Ammon's horn (tissue), 1 donor: ENCODE data around the gene MRPS14.

Source experiments
- DNase-seq: peaks from one replicate; pipeline ENCODE4 v3.0.0-alpha.2; 2016; ENCODE audit warnings: low spot score

MRPS14 gene

DNA sequence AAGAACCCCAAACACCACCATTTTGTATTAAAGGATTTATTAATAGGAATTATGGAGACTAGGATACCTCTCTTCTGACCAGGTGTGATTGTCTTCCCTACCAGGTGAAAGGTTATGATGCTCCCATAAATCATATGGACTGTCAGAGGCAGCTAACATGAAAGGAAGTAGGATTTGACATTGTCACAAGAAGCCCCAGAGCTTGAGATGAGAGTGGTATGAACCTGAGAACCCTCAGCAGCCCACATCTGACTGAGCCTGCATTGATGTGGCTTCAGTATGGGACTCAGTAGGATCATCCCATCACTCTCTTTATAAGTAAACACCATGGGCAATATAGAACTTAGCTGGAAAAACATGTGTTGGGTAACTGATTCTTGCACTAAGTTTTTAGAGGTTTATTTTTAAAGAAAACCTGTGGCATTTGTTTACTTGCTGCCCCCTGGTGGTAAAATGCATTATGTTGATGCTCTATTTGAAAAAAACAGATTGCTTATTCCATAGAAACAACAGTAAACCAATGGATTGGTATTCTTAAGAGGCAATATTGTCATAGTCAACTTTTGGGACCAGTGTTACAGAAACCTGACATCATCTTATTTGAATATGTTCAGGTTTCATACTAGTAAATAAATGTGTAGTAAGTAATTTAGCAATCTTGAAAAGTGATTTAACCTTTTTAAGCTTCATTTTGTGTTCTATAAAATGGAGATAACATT is 40.1 kb downstream of the MRPS14 start:
- no peak for DNase-seq

DNA sequence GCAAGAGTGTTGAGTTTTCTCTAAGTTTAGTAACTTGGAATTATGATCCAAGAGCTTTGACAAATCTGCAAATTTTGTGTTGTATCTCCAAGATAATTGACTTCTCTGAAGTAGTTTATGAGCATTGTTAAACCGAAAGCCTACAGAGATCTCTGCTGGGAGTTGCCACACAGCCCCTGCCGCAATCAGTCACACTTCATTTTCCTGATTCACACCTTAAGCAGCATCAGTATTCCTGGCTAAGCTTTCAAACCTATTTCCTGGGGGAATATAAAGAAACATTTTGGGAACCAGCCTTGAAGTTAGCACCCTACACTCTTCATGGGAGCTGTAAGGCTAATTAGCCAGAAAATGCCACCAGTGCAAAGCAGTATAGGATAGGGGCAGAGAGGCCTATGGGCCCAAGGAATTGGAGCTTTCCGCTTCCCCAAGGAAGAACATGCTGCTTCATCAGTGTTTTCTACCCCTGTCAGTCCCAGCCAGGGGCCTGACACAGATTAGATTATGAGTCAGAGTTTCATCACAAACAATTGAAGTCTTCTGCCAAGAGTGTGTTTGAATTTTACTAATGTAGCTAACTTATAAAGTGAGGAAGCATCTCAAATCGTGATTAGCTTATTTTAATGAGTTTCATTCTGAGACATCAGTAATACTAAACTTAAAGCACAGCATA is 46.7 kb downstream of the MRPS14 start:
- DNase-seq = no peak

DNA sequence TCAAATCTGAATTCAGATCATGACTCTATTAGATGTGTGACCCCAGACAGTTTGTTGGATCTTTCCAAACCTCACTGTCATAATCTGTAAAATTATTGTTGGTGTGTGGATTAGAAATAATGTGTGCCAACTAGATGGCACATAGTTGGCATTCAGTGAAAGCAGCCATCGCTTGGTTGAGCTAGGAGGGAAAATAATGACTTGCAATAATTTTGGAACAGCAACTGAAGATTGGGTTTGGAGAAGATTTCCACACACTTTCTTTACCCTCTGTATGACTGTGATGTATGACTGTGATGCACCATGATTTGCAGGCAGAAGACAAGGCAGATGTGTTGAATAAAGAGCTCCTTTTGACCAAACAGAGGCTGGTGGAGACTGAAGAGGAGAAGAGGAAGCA is 47.5 kb downstream of the MRPS14 start:
- DNase-seq = no peak

DNA sequence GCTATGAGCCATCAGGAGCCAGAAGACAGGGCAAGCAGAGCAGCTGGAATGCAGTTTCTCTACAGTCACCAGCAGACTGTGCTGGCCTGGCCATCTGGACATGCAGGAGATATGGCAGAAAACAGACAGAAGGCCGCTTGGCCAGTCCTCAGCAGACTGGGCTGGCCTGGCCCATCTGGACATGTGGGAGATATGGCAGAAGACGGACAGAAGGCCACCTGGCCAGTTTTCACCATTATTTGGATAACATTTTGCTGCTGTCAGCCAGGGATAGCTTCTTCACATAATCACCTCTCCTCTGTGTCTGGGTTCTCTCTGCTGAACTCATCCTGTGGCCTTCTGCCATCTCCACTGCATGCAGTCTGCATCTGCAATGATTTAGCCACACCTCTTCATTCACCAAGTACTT is 48.5 kb downstream of the MRPS14 start:
- no peak for DNase-seq

DNA sequence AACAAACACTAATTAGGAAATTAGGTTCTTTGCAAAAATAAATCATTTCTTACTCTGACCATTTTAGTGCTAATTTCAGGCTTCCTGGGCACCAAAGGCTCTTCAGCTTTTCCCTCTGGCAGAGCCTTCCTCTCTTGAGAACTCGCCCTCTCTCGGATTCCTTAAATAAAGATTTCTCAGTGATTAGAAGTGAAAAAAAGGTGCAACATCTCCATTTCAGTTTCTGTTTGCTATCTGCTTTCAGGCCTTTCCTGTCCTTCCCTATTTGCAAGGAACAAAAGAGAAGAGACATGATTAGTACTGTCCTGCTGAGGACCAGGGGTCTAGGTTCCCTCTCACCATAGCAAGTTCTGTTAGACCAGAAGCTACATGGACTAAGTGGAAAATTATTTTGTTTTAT is 51.3 kb downstream of the MRPS14 start:
- DNase-seq = no peak

DNA sequence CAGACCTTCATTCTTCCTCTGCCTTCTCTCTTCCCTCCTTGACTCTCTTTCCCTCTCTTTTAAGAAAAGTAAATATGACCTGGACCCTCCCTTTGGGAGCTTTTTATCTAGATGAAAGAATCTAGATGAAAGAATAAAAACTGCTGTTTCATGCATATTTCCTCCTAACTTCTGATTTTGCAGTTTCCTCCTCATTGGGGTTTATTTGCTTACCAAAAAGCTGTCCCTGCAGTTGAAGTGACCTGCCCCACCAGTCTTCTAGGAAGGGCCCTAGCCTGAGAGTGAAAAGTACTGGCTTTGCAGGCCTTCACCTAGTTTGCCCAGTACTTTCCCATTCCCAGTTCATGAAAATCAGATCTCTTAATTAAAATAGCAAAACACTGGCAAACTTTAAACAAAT is 51.8 kb downstream of the MRPS14 start:
- no peak for DNase-seq

DNA sequence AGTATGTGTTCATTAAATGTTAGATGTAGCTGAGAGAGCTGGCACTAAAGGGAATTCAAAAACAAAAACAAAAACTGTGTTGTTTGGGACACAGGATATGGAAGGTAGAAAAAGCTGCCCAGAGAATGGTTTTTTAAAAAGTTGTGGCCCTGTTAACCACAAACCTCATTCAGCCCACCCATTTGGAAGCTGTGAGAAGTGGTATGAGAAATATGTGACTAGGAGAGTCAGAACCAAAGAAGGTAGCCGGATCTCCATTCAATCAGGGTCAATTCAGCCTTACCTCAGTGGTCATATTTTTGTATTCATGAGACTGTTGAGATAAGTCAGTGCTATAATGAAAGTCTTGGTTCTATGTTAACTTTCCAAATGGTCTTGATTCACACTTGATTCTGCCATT is 53.2 kb downstream of the MRPS14 start:
- no peak for DNase-seq

DNA sequence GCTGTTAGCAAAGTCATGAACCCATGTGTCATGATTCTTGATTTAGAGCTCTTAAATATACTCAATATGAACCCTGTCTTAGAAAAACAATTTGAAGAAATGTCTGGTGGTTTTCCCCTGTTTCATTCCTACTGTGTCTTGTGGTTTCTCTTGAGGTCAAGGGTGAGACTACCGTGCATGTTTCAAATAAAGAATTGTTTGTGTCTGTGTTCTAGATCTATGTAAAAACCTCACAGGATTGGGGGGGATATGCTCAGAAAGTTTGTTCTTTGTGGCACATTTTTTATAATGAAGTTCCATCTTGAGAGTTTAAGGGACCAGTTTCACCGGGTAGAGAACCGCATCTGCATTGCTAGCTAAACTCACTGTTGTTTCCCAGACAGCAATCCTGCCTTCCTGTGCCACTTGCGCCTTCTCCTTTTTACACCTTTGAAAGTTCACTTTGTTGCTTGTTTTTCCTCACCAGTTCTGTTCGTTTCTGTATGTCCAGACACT is 54.4 kb downstream of the MRPS14 start:
- DNase-seq = no peak

DNA sequence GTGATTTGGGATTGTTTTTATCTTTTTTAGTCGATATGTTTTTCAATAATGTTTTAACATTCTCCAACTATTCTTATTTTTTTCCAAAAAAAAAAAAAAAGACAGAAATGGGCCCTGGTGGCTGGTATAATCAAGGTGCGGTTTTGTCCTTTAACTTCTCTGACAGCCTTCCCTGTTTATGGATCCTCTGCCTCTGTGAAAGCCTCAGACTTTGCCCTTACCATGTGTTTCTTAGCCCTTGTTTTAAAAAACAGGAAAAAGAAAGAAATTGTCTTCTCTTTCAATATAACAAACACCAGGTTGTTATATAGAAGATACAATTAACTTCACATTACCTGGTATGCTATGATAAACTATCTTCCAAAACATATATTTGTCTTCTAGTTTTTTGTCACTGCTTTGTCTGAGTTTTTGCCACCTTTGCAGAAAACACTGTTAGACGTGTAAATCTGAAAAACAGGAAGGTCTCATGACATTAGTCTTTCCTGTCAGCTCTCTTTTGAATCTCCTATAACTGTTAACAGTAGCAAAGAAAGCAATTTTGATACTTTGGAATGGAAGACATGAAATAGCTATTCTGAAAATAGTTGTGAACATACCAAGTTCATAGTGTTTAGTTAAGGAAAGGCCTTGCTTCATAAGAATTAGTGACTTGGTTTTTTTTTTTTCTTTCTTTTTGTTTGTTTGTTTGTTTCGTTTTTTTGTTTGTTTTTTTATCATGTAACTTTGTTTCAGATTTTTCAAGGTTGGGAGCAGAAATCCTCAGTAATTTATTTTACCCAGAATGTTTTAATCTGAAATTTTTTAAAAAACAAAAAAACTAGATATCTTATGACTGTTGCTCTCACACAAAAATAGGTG is 55.1 kb downstream of the MRPS14 start:
- DNase-seq = no peak

DNA sequence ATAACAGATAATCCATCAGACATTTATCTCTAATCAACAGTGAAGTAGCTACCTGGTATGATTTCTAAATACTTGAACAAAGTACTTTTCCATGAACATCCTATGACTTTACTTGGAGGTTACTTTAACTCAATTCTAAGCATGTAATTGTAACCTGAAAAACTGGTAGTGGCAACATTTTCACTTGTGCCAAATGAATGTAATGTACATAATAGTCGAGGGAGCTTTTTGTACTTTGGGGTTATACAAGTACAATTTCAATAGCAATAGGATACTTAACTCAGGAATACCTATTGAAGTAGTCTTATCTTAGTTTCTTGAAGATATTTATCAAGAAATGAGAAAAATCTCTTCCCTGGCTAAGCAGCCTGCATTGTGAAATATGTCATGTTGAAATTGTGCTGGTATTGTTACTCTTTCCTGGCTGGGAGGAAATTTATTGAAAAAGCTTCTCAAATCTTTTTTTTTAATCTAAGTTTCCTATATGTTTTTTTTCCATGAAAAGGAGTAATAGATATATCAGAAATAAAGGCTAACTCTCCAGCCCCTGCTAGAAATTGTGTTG is 57.1 kb downstream of the MRPS14 start:
- DNase-seq = no peak

DNA sequence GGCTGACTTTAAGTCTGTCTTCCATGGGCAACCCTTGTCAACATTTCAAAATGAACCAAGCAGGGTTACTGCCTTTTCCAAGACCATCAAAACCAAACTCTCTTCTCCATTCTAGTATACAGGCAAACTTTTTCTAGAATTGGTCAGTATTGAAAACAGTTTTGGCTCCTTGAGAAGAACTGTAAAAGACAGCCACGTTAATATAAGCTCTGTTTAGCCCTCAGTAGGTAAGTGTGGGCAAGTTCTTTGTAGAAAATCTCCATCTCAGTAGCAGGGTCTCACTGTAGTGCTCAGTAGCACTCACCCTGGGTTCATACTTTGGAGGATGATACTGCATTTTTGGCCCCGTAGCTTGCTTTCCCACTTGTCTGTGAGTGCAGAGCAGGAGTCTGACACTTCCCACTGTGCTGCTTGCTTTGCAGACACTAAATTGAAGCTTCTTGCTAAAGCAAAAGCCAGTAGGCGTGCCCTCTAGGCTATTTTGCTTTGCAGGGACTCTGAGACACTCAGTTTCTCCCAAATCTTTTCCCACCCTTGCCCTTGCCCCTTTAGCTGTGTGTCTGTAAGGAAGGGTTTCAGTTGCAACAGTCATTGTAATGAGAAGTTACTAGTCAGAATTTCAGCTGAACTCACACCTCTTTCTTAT is 57.7 kb downstream of the MRPS14 start:
- DNase-seq = peak; percentile 63

DNA sequence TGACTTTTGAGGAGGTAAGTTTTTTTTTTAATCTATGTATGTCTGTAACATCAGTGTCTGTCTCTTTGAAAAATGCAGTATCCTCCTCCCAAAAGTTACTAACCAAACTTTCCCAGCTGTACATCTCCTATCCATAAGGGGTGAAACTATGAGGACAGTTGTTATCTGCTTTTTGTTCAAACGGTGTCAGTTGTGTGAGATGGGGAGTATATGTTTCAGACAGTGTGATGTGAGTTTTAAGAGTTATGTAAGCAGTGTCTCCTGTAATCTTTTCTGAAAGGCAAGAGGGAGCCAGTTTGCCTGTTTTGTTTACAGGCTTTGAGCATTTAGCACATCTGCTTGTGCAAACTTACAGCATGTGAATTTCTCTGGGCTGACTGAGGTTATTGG is 58.3 kb downstream of the MRPS14 start:
- DNase-seq = no peak

DNA sequence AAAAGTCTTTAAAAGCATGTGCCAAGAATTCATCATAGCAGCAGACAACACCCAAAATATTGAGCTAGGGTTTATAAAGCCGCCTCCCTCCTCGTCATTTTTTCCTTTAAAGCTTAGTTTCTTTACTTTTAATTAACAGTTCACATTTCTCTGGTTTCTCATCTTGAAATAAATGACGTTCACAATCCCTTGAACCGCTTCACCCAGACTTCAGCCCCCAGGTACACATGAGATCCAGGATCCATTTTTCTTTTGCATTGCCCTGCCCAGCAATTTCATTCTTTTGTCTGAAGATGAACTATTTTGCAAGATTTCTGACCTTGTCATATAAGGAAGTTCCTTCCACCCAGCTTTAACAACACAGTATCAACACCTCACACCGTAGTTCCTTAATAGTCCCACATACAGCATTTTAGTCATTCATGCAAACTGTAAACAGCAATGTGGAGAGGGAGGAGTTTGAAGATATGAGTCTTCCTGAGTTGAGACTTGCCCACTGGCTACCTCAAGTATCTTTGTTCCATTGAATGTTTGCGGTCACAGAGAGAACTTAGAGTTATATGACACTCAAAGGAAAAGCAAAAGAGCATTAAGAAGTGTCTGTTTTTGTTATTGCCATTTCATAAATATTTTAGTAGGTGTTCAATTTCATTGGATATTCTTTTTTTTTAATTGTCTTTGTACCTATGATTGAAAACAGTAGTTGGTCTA is 58.8 kb downstream of the MRPS14 start:
- DNase-seq = no peak

DNA sequence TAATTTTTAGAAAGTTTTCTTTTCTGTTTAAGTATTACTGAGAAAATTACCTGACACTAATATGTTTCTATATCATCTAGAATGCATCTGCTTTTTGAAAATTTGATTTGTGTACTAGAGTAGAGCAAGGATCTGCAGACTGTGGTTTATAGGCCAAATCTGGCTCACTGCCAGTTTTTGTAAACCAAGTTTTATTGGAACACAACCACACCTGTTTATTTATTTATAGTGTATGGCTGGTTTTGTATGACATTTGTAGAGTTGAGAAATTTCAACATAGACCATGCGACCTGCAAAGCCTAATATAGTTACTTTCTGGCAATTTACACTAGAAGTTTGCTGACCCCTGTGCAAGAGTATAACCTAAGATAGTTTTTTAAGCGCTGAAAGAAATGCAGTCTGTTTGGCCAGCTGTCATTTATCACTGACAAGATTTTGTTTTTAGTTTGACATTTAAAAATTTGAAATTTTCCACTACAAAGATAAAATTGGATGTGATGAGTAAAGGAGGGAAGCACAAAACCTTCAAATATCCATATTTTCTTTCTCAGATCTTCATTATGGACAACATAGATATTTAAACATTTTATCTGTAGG is 59.6 kb downstream of the MRPS14 start:
- no peak for DNase-seq
